Upper lobe of left lung (tissue), 4 donors: ENCODE measurements around the gene LRRC2.

Experiments used
- POLR2A ChIP-seq, 4 donors: fragments of 450-650 bp; IDR thresholded peaks; one replicate each; pipeline ENCODE4 v1.5.1; 2016 to 2017; ENCODE audit warnings: antibody characterized with exemption in 4 of 4, mild to moderate bottlenecking in 2 of 4
- TF ChIP-seq, protein P1 (sequence below), 6 experiments: fragments of 450-650 bp in 4 of 6; fragments of 200-600 bp in 2 of 6; sonication (generic) in 2 of 6; IDR thresholded peaks; one replicate each; pipeline ENCODE4 v1.5.1; 2016 to 2019; ENCODE audit warnings: antibody characterized with exemption in 6 of 6

GRCh38 chr3:46466273-46466672 lies 99.8 kb downstream of the LRRC2 start:
- TF ChIP-seq, protein P1, sequence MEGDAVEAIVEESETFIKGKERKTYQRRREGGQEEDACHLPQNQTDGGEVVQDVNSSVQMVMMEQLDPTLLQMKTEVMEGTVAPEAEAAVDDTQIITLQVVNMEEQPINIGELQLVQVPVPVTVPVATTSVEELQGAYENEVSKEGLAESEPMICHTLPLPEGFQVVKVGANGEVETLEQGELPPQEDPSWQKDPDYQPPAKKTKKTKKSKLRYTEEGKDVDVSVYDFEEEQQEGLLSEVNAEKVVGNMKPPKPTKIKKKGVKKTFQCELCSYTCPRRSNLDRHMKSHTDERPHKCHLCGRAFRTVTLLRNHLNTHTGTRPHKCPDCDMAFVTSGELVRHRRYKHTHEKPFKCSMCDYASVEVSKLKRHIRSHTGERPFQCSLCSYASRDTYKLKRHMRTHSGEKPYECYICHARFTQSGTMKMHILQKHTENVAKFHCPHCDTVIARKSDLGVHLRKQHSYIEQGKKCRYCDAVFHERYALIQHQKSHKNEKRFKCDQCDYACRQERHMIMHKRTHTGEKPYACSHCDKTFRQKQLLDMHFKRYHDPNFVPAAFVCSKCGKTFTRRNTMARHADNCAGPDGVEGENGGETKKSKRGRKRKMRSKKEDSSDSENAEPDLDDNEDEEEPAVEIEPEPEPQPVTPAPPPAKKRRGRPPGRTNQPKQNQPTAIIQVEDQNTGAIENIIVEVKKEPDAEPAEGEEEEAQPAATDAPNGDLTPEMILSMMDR (IDR thresholded peaks at IDR 0.05), result no peak
- no peak for TF ChIP-seq POLR2A (IDR thresholded peaks at IDR 0.05)
